BE2C (cell line): ENCODE measurements around the gene RTF1.

ENCODE experiments used
- DNase-seq: peaks from one replicate; pipeline ENCODE4 v3.0.0-alpha.2; 2020
- H3K27me3 ChIP-seq: fragments of 250-450 bp; sonication (Bioruptor Pico); 2 replicates; pipeline ENCODE4 v1.5.1; 2020; ENCODE audit warnings: mild to moderate bottlenecking
- H3K36me3 ChIP-seq: fragments of 250-450 bp; sonication (Bioruptor Pico); 2 replicates; pipeline ENCODE4 v1.5.1; 2020; ENCODE audit warnings: mild to moderate bottlenecking
- H3K4me1 ChIP-seq: fragments of 250-450 bp; sonication (Bioruptor Pico); 2 replicates; pipeline ENCODE4 v1.5.1; 2020
- H3K4me3 ChIP-seq: 2 replicates; pipeline ENCODE4 v1.5.1; 2011; ENCODE audit warnings: low read depth, low read length
- H3K9me3 ChIP-seq: fragments of 250-450 bp; sonication (Bioruptor Pico); 2 replicates; pipeline ENCODE4 v1.5.1; 2020
- TF ChIP-seq, protein P1 (sequence below): IDR thresholded peaks from 2 replicates; pipeline ENCODE4 v1.5.1; 2012; ENCODE audit warnings: mild to moderate bottlenecking, low read depth, low read length

Gene RTF1

DNA sequence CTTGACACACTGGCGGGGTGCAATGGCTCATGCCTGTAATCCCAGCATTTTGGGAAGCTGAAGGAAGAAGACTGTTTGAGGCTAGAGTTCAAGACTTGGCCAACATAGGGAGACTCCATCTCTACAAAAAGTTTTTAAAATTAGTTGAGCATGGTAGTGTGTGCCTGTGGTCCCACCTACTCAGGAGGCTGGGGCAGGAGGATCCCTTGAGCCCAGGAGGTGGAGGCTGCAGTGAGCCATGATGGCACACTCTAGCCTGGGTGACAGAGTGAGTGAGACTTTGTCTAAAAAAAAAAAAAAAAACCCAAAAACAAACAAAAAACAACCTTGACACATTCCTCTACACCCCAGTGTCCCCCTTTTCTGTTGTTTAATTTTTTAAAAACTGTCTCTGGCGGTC lies 72.7 kb downstream of the RTF1 start:
- peaks cover 5% of the 10 kb centered on the region for H3K27me3 ChIP-seq
- H3K4me1 ChIP-seq, result peaks cover 5% of the 10 kb centered on the region; the same call in 1 of the 2 replicates
- TF ChIP-seq, protein P1, sequence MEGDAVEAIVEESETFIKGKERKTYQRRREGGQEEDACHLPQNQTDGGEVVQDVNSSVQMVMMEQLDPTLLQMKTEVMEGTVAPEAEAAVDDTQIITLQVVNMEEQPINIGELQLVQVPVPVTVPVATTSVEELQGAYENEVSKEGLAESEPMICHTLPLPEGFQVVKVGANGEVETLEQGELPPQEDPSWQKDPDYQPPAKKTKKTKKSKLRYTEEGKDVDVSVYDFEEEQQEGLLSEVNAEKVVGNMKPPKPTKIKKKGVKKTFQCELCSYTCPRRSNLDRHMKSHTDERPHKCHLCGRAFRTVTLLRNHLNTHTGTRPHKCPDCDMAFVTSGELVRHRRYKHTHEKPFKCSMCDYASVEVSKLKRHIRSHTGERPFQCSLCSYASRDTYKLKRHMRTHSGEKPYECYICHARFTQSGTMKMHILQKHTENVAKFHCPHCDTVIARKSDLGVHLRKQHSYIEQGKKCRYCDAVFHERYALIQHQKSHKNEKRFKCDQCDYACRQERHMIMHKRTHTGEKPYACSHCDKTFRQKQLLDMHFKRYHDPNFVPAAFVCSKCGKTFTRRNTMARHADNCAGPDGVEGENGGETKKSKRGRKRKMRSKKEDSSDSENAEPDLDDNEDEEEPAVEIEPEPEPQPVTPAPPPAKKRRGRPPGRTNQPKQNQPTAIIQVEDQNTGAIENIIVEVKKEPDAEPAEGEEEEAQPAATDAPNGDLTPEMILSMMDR, result no peak
- H3K36me3 ChIP-seq, result no peaks in the 10 kb centered on the region
- H3K4me3 ChIP-seq, result no peak overlapping the region
- H3K9me3 ChIP-seq, result no peaks in the 10 kb centered on the region
- DNase-seq, result no peak

GRCh38 chr15:41490355-41490754 lies 73.5 kb downstream of the RTF1 start:
- no peak for DNase-seq

DNA sequence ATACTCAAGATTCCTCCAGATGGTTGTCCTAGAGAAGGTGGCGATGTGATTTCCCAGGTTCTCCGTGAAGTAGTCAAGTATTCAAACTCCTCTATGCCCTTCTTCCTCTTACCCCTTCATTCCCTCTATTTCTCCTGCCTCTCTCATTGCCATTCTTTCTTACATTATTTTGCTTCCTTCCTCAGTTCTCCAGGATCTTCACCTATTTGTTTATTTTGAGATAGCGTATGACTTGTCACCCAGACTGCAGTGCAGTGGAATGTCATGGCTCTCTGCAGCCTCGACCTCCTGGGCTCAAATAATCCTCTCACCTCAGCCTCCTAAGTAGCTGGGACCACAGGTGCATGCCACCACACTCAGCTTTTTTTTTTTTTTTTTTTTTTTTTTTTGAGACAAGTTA lies 75.0 kb downstream of the RTF1 start:
- Histone ChIP-seq H3K9me3 (no peaks in the 10 kb centered on the region), H3K27me3 (peaks cover 5% of the 10 kb centered on the region), H3K4me1 (peaks cover 5% of the 10 kb centered on the region), H3K4me3 (no peak overlapping the region), H3K36me3 (no peaks in the 10 kb centered on the region)
- DNase-seq, result no peak
- TF ChIP-seq, protein P1, result no peak

More at GRCh38 chr15:41490355-41490754, 73.5 kb downstream of the RTF1 start:
- Histone ChIP-seq H3K36me3 (no peaks in the 10 kb centered on the region), H3K4me3 (no peak overlapping the region), H3K27me3 (peaks cover 5% of the 10 kb centered on the region), H3K4me1 (peaks cover 5% of the 10 kb centered on the region; the same call in 1 of the 2 replicates), H3K9me3 (no peaks in the 10 kb centered on the region)
- TF ChIP-seq, protein P1, result no peak

DNA sequence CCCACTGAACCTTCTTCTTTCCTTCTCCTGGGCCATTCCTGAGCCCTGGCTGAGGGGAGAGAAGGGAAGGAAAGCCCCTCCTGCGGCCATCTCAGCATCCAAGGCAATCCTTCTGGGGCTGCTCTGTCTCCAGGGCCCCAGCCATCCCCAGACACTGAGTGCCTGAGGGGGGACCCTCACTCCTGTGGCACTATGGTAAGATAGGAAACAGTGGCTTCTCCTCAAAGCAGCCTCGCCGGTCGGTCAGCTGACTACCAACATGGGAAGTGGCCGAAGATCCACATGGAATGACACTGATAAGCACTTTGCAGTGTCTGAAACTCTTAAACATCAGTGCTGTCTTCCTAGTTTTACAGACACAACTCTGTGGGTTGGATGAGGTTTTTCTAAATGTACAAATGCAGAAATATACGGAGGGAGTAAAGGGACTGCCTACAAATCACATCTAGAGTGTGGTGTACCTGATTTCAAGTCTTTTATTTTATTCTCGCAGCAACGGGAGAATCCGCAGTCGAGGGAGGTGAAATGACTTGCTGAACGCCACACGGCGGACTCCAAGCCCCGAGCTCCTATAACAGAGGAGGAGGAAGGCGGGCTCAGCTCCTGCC lies 75.8 kb downstream of the RTF1 start:
- H3K36me3 ChIP-seq, result no peaks in the 10 kb centered on the region
- H3K4me1 ChIP-seq, result peaks cover 5% of the 10 kb centered on the region
- no peaks in the 10 kb centered on the region for H3K9me3 ChIP-seq
- peaks cover 5% of the 10 kb centered on the region for H3K27me3 ChIP-seq
- no peak for DNase-seq
- TF ChIP-seq, protein P1, result no peak
- peak overlapping the region; percentile 70 for H3K4me3 ChIP-seq

- Histone ChIP-seq H3K4me3 (peak within 1 kb of the TSS; percentile 70), H3K27me3 (peaks cover 5% of the 10 kb centered on the region), H3K4me1 (peaks cover 5% of the 10 kb centered on the region), H3K36me3 (no peaks in the 10 kb centered on the region), H3K9me3 (no peaks in the 10 kb centered on the region)
- TF ChIP-seq, protein P1, result no peak
- DNase-seq, result peak; percentile 84
Observed at GRCh38 chr15:41493205-41493901, 76.5 kb downstream of the RTF1 start, which contains the start of gene ITPKA. ITPKA (plus strand) TSS chr15:41493874; CDS start chr15:41493928, 54 bp downstream.

DNA sequence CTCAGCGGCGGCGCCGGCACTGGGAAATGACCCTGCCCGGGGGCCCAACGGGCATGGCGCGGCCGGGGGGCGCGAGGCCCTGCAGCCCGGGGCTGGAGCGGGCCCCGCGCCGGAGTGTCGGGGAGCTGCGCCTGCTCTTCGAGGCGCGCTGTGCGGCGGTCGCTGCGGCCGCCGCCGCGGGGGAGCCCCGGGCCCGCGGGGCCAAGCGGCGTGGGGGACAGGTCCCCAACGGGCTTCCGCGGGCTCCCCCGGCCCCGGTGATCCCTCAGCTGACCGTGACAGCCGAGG lies 77.0 kb downstream of the RTF1 start:
- Histone ChIP-seq H3K4me3 (peak overlapping the region; percentile 38), H3K27me3 (peaks cover 5% of the 10 kb centered on the region)

More for the DNA sequence above, 77.0 kb downstream of the RTF1 start:
- Histone ChIP-seq H3K9me3 (no peaks in the 10 kb centered on the region), H3K4me1 (peaks cover 5% of the 10 kb centered on the region), H3K36me3 (no peaks in the 10 kb centered on the region)
- TF ChIP-seq, protein P1, result no peak
- DNase-seq, result no peak
